GM10248 (cell line): ENCODE data around the gene TMEM145.

Experiments used
- CTCF ChIA-PET: fragments of 300-600 bp; sonication (Branson Sonifier 250); formaldehyde crosslinking; extraction: SDS; loops from one replicate; lab custom pipeline; 2021; ENCODE audit warnings: antibody characterized with exemption; lab: Yijun Ruan, JAX
- POLR2A ChIA-PET: fragments of 350-650 bp; sonication (Branson Sonifier 250); formaldehyde crosslinking; extraction: SDS; loops from one replicate; lab custom pipeline; 2020; ENCODE audit warnings: antibody characterized with exemption; lab: Yijun Ruan, JAX
- DNase-seq: peaks from one replicate; pipeline ENCODE4 v3.0.0; 2012; ENCODE audit errors: extremely low spot score
- CTCF ChIP-seq: IDR thresholded peaks from 2 replicates; pipeline ENCODE4 v1.5.1; 2012; ENCODE audit warnings: mild to moderate bottlenecking, low read depth; ENCODE audit errors: extremely low read depth, missing control alignments, control extremely low read depth

The TMEM145 gene

GRCh38 chr19:42276821-42277220 lies 36.3 kb upstream of the TMEM145 start:
- DNase-seq, result no peak
- CTCF ChIA-PET, result interaction anchor here (1.1 to 8.0 kb wide), 3 partner anchors 32 to 144 kb away, joined by 3 to 87 read pairs (median 4); partner anchors contain the start of gene GSK3A
- POLR2A ChIA-PET, result no interaction called here
- TF ChIP-seq CTCF, result no peak

- CTCF ChIA-PET, result interaction anchor here (1.1 to 8.0 kb wide), 4 partner anchors 17 to 145 kb away, joined by 4 to 87 read pairs (median 5); partner anchors contain the start of gene GSK3A
- no peak for TF ChIP-seq CTCF
- POLR2A ChIA-PET, result no interaction called here
- no peak for DNase-seq
Observed at GRCh38 chr19:42277821-42278451, 35.2 kb upstream of the TMEM145 start.

- no peak for DNase-seq
- CTCF ChIA-PET, result interaction anchor here (0.9 to 8.0 kb wide), 23 partner anchors 8 to 176 kb away, joined by 3 to 87 read pairs (median 5); partner anchors contain the start of genes CIC, ERF, GSK3A and POU2F2
- TF ChIP-seq CTCF, result no peak
- POLR2A ChIA-PET, result interaction anchor here (1.6 kb wide), 1 partner anchor 8 kb away, joined by 8 read pairs; no protein-coding TSS in a partner anchor
Observed at GRCh38 chr19:42278452-42279154, 34.5 kb upstream of the TMEM145 start.

GRCh38 chr19:42279155-42279901 lies 33.8 kb upstream of the TMEM145 start:
- no peak for TF ChIP-seq CTCF
- CTCF ChIA-PET, result interaction anchor here (0.7 to 8.0 kb wide), 30 partner anchors 9 to 177 kb away, joined by 3 to 87 read pairs (median 5); partner anchors contain the start of genes CIC, DEDD2, ERF and GSK3A
- POLR2A ChIA-PET, result interaction anchor here (1.6 kb wide), 1 partner anchor 9 kb away, joined by 8 read pairs; no protein-coding TSS in a partner anchor
- no peak for DNase-seq

GRCh38 chr19:42279902-42280814 lies 33.0 kb upstream of the TMEM145 start:
- ChIA-PET POLR2A (interaction anchor here (1.6 kb wide), 1 partner anchor 10 kb away, joined by 8 read pairs; no protein-coding TSS in a partner anchor), CTCF (interaction anchor here (0.7 to 8.0 kb wide), 30 partner anchors 8 to 177 kb away, joined by 3 to 87 read pairs (median 5); partner anchors contain the start of genes CIC, DEDD2, ERF and GSK3A)
- peak; percentile 93 for TF ChIP-seq CTCF
- DNase-seq, result peak; percentile 92
